GM19463 (cell line): ENCODE measurements around the gene ALK.

Experiments used
- ATAC-seq: cut with Tn5 transposase; IDR thresholded peaks from one replicate; pipeline ENCODE4 v1.9.1; 2021; ENCODE audit warnings: mild to moderate bottlenecking, moderate library complexity; ENCODE audit not compliant: unreplicated experiment

The ALK gene

DNA sequence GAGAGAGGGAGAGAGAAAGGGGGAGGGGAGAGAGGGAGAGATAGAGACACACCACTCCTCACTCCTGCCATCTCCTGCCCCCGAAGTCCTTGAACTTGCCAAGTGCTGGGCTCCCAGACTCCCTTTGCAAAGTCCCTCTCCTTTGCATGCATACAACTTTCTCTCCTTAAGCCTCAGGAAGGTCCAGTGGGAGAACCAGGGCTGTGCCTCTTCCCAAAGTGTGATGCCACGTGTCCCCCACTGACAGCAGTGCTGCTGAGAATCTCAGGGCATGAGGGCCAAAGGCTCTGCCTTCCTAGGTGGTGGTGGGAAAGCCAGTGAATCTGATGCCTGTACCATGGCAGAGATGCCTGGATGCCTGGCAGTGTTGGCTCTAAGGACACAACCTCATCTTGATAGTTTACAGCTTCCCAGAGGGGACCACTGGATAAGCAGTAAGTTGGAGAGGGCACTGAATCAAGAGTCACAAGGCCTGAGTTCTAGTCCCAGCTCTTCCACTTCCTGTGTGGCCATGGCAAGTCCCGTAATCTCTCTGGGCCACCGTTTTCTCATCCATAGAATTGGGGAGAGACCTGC is 702.7 kb downstream of the ALK start:
- no peak for ATAC-seq

DNA sequence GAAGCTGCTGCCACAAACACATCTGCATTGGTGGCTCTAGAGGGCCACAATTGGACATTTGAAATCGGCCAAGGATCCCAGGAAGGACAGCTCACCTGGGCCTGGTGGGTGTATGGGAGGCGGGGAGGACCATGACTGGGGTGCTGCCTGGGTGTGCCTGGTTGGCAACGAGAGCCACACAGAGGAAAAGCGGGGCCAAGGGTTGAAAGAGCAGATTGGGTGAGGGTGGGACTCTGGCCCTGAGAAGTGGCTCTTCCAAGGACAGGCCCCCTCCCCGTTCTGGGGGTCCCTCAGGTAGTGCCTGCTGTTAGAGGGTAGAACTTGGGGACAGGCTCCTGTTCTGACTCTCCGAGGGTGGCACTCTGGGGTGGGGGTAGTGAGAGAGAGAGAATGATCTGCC is 703.3 kb downstream of the ALK start:
- ATAC-seq: no peak

DNA sequence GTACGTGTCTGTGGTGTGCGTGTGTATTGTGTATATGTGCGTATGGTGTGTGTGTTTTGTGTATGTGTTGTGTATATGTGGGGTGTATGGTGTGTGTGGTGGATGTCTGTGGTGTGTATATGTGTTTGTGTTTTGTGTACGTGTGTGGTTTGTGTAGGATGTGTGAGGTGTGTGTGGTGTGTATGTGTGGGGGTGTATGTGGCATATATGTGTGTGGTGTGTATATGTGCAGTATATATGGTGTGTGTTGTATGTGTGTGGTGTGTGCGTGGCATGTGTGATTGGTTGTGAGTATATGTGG is 704.8 kb downstream of the ALK start:
- no peak for ATAC-seq

DNA sequence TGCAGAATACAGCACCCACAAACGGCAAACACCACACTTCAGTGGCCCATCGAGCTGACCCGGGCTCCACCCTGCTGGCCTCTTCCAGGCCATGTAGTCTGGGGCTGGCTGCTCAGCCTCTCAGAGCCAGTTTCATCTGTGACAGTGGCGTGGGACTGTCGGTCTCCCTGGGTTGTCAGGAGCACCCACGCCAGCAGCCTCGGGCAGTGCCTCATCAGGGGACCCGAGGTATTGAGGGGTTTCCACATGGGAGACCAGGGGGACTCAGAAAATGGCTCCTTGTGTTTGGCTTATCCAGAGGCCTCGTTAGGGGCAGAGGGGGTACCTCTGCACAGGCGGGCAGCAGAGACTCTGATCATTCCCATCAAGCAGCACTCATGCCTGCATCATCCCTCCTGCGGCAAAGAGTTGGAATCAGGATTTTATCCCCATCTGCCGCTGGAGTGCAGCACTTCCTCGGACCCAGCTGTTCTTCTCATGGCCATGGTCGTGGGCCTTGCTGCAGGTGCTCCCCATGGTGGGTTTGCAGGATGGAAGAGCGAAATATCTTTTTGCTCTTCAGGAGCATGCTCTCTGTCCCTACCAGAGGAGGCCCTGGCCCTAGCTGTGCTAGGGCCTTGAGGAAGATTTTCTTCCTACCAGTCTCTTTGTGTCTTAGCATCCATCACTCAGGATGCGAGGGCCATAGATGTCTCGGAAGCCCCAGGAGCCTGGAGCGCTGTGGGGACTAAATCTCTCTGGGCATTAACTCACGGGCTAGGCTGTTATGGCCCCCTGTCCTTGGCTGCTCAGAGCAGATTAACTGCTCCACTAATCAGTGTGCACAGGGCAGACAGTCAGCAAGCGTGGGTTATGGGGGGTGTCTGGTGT is 705.4 kb downstream of the ALK start:
- no peak for ATAC-seq

DNA sequence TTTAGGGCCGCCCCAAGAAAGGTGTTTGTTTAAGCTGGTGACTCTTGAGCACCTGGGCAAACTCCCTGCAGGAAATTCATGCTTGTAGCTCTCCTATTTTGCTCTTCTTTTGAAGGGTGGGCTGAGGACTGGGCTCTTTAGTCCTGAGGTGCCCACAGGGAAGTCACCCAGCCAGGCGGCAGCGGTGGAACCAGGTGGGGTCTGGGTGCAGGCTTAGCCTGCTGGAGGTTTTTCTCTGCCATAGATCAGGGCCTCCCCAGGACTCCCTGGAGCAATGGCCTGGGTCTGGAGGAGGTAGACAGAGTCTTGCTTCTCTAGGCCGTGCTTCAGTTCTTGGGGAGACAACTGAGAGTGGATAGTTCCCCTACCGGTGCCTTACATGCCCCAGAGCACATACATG is 706.3 kb downstream of the ALK start:
- ATAC-seq: no peak

DNA sequence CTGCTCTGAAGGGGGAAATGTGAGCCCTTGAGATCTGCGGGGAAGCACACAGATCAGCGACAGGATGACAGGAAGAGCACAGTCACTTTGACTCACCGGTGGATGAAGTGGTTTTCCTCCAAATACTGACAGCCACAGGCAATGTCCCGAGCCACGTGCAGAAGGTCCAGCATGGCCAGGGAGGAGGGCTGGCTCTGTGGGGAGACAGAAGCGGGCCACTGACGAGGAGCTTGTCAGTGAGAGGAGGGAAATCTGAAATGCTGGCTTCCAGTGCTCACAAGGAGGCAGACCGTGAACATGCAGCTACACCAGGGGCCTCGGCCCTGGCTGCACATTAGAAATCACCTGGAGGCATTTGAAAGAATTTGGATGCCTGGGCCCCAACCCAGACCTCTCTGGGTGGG is 707.5 kb downstream of the ALK start:
- no peak for ATAC-seq

DNA sequence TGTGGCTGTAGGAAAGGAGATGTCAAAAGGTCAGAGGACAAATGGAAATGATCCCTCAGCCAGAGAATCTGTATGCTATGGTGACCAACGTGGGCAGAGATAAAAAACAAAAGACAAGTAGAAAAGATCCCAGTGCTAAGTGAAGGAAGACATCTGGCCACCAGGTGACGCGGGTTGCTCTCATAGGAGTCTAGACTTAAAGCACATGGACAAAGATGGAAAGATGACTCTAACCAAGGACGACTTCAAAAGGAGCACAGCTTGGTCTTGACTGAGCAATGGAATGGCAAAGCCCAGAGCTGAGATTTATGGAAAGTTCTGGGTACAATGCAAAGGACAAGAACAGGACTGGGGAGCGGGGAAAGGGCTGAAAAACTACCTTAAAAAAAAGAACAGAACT is 709.4 kb downstream of the ALK start:
- ATAC-seq: no peak

DNA sequence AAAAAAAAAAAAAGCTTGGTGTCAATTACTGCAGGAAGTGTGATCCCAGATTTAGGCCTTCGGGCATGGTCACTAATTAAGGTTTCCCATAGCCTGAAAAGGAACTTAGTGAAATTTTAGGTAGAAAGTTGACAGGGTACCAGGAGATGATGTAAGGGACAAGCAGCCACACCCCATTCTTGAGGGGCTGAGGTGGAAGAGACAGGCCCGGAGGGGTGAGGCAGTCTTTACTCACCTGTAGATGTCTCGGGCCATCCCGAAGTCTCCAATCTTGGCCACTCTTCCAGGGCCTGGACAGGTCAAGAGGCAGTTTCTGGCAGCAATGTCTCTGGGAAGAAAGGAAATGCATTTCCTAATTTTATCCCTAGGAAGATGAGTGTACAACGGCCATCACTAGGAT is 711.8 kb downstream of the ALK start:
- ATAC-seq: no peak

DNA sequence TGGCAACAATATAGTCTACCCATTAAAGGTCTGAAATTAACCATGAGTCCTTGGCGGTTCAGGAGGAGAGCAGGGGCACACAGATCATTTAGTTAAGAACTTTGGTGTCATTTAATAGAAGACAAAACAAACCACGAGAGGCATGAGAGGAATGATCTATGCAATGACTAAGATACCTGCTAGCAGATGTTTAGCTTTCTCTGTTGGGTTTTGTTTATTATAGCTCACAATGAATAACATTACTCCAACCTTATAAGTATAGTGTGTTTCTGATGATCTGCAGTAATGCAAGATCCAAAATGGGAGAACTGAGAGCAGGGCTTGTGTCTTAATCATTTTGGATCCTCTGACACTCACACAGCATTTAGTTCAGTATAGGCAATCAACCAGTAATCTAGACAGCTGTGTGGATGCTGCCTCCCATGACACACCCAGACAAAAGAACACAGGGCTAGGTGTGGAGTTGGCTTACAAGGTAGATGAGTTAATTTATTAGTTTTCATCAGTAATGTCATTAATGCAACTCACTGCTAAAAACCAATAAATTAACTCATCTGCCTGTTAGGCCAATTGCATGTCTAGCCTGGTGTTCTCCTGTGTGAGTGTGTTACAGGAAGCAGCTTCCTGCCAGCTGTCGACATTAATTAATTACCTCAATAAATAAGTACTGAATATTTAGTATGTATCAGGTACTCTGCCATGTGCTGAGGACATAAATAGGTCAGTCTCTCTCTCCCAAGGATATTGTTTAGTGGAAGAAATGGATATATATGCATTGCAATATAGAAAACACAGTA is 713.8 kb downstream of the ALK start:
- ATAC-seq: no peak

DNA sequence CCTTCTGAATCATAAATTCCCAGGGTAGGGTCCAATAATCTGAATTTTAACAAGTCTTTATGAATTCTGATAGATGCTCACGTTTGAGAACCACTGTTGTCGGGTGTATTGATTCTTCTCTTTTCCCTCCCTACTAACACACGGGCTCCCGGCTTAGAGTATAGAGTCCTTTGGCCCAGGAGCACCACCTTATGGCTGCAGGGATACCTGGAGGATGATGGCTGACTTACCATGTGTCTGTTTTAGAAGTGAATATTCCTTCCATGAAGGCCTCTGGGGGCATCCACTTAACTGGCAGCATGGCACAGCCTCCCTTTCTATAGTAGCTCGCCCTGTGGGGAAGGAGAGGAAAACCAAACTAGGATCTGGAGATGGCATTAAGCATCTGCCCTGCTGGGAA is 714.4 kb downstream of the ALK start:
- ATAC-seq: no peak

DNA sequence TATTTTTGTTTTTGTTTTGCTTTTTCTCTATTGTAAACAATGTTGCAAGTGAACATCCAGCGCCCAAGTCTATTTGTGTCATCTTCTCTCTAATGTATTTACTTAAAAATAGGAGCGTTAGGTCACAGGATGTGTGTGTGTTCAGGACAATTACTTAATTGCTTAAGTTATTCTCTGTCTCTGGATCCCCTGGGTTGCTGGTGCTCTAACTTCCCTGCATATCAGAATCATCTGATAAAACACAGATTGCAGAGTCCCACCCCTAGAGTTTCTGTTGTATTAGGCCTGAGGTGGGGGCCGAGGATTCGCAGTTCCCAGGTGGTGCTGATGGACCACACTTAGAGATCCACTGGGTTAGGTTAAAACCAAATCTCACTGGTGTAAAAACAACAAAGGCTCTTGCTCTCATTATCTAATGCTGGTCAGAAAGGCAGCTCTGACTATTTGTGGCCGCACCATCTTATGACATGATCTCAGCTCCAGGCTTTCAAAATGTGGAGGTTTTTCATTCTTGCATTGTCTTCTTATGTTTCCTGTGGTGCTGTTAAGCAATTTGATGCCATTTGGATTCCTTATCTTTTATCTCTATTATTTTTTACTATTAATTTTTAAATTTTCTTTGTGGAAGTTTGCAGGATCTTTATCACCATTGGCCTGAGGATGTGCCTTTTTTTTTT is 718.4 kb downstream of the ALK start:
- ATAC-seq: no peak

DNA sequence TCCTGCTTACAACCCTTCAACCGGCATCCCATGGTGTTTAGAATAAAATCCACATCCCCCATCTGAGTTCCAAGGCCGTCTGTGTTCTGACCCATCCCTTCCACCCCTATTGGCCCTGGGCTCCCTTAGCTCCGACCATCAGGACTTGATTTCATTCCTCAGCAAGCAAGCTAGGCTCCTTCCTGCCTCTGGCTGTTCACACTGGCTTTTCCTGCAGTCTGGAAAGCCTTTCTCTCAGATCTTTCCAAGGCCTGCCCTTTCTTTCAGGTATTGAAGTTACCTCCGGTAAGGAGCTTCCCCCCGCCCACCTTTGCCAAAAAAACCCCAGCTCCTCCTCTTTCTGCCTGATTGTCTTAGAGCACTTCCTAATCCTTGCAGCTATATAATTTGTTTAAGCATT is 719.4 kb downstream of the ALK start:
- no peak for ATAC-seq

DNA sequence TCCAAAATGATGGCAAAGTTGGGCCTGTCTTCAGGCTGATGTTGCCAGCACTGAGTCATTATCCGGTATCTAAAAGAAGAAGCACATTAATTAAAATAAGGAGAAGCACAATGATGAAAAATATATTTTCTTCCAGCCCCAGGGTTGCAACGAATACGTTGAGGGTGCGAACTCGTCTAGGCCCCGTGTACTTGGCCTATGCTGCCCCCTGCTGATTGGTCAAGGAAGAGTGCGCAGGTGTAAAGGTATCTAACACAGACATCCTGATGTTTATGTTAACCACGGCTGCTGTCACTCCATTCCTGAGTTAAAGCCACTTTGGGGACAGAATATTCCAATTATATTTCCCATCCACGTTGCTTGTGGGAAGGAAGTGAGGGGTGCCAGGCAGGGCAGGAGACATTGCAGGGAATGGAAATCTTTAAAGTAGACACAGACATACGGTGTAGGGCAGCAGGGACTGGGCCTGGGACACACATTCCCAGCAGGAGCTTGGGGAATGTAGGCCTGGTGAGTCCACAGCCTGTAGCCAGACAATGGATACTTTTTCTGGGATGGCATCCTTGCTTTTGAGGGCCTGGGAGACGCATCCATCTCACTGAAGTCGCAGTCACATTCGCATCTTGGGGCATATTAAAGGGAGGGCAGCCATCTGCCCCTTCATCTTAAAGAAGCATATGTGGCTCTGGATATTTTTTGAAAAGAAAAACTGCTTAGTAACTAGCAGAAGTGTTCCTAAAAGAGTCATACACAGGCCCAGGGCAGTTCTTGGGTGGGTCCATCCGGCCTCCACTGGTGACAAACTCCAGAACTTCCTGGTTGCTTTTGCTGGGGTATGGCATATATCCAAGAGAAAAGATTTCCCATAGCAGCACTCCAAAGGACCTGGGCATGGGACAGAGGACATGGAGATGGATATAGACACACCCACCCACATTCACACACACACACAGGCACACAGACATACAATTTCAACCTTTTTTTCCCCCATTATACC is 724.3 kb downstream of the ALK start:
- no peak for ATAC-seq

DNA sequence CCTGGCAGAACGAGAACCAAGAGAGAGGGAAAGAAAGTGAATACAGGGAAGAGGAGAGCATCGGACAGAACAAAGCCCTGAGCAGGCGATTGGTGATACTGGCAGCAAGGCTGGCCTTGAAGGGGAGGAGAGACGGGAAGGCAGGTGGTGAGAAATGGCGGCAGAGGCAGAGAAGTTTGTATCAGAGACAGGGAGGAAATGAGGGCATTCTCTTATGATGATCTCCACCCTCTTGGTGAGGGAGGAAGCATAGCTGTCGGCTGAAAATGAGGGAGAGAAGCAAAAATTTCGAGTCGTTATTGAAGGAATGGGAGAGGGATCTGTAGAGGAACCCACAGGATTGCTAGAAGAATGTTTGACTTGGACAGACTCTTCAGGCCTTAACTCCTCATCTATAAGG is 725.6 kb downstream of the ALK start:
- no peak for ATAC-seq

DNA sequence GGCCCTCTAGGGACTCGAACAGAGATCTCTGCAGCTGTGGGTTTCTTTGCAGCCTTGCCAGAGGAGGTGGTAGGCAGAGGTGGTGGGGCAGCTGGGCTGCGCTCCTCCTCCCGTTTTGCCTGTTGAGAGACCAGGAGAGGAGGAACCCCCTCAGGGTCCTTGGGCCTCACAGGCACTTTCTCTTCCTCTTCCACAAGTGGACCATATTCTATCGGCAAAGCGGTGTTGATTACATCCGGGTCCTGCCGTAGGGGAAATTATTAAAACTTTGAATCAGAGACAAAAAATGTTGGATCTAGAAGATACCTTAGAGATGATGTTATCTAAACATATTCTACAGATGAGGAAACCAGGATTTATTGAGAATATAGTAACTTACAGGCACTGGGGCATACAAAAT is 727.7 kb downstream of the ALK start:
- ATAC-seq: no peak

DNA sequence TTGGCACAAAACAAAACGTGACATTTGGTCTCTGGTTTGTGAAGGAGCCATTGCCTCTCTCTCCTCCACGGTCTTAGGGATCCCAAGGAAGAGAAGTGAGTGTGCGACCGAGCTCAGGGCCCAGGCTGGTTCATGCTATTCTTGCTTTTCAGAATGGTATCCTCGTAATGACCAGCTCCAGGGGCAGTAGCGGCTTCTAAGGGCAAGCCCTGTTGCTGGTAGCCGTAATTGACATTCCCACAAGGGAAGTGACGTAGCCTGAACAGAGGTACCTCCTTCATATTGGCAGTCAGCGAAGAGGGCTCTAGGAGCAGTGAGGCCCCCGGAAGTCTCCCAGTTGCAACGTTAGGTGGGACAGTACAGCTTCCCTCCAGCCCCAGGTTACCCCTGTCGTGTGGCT is 728.3 kb downstream of the ALK start:
- no peak for ATAC-seq

DNA sequence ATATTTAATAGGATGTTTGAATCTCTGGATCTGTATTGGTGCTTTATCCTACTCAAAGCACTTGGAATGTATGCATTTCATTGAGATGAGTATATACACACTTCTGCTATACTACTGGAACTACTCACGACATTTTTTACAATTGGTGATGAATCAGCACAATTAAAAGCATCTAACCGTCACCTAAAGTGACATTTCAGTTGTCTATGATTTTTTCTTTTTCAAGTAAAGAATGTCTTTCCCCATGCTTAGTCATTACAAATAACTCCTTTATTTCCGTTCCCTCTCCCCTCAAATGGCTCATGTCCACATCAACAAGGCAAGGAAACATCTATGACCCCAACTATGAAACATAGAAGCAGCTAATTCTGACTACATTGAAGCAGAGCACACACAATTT is 728.9 kb downstream of the ALK start:
- no peak for ATAC-seq

DNA sequence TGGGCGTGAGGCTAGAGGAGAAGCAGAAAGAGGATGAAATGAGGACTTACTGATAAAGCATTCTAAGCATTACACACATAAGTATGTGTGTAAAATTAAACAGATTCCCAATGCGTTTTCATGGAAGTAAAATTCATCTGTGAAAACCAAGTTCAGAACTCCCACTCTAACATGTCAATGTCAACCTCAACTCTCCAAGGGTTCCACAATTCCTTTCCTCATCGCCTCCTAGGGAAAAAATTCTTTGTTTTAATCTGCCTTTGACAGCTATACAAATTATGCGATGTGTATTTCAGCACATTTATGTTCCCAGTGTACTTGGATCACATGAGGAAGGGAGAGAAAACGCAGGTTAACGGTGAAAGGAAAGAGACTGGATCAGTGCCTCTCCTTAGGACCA is 729.6 kb downstream of the ALK start:
- no peak for ATAC-seq

DNA sequence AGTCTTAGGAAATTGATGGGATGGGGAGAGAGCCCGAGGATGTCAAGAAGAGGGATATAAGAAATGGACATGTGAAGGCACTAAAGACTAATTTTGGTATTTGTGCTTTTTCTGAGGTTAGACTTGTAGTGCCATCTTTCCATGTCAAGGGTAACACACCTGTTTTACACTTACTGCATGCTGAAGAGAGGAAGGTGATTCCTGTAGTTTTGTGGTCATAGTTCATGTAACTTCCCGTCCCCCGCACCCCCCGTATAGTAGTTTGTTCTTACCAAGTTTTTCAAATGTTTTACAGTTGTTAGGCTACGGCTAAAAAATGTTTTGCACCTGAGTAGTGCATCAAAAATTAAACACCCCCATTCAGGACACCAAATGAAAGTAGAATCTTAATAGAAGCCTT is 732.3 kb downstream of the ALK start:
- ATAC-seq: no peak

DNA sequence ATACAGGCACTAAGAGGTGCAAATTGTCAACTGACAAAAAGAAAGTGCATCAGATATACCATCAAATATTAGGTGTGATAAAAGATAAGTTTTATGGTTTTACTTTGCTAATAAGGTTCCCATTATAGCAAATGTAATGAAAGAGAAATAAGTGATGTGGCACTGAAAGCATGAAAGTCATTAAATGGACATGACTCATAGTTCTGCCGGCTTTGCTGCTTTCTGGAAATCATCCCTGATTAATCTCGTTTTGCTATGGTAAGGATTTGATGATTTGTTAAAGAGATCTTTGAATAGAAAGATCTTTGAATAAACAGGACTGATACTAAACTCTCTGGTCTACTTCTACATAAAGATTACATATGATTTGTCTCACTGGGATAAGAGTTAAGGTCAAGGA is 733.5 kb downstream of the ALK start:
- no peak for ATAC-seq
